Activated B cell treated with CpG ODN at 0.5 μM for 24 hours (primary cell): ENCODE data around the gene GARIN5A. TPM values are rescaled to one million over a fixed set of nuclear protein-coding genes. Genes with fewer than 3 reads are reported as not detected.

ENCODE experiments used
- ATAC-seq: fragments of 200-7000 bp; cut with Tn5 transposase; one replicate; pipeline ENCODE4 v1.10.0; 2021; ENCODE audit warnings: low read depth, mild to moderate bottlenecking, moderate library complexity
- CTCF ChIA-PET: fragments of 350-600 bp; sonication (Branson Sonifier 250); formaldehyde crosslinking; loops from one replicate; lab custom pipeline; 2021; ENCODE audit warnings: antibody characterized with exemption; lab: Charles Lee
- POLR2A ChIA-PET: fragments of 350-600 bp; sonication (Branson Sonifier 250); formaldehyde crosslinking; loops from one replicate; lab custom pipeline; 2021; ENCODE audit warnings: antibody characterized with exemption; lab: Charles Lee
- DNase-seq: peaks from one replicate; pipeline ENCODE4 v3.0.0; 2022
- H3K27ac Mint-ChIP-seq: one replicate; pipeline ENCODE4 v1.8.0; 2020; ENCODE audit warnings: mixed read lengths
- H3K27me3 Mint-ChIP-seq: one replicate; pipeline ENCODE4 v1.8.0; 2021; ENCODE audit warnings: mixed read lengths
- H3K36me3 Mint-ChIP-seq: one replicate; pipeline ENCODE4 v1.8.0; 2021; ENCODE audit warnings: low read depth, mixed read lengths
- H3K4me1 Mint-ChIP-seq: one replicate; pipeline ENCODE4 v1.8.0; 2021; ENCODE audit warnings: mixed read lengths
- H3K4me3 Mint-ChIP-seq: one replicate; pipeline ENCODE4 v1.8.0; 2020; ENCODE audit warnings: mild to moderate bottlenecking, mixed read lengths
- H3K9me3 Mint-ChIP-seq: one replicate; pipeline ENCODE4 v1.8.0; 2020; ENCODE audit warnings: mixed read lengths
- CTCF ChIP-seq: fragments of 200-600 bp; IDR thresholded peaks from one replicate; pipeline ENCODE4 v1.8.0; 2022; ENCODE audit warnings: antibody characterized with exemption, mild to moderate bottlenecking
- intact Hi-C: fragments of 100-400 bp; cut with micrococcal nuclease; formaldehyde crosslinking; loops from one replicate; pipeline ENCODE4 v1.15.1; 2024
- total RNA-seq: library from RNA; stranded (reverse); gene quantifications from 2 replicates; pipeline ENCODE4 v1.2.3, GENCODE V29; 2022

Gene GARIN5A
- total RNA-seq, 1 donor from 2014 or later, result 0.67 TPM

- Mint-ChIP-seq H3K36me3 (peaks cover 11% of the 10 kb centered on the region), H3K27ac (peak within 1 kb of the TSS; percentile 93), H3K4me3 (peak within 1 kb of the TSS; percentile 89), H3K27me3 (peaks cover 5% of the 10 kb centered on the region), H3K9me3 (no peaks in the 10 kb centered on the region), H3K4me1 (peaks cover 13% of the 10 kb centered on the region)
- TF ChIP-seq CTCF, result no peak
- POLR2A ChIA-PET, result interaction anchor here (0.6 to 2.0 kb wide), 22 partner anchors 32 to 667 kb away, joined by 3 to 12 read pairs (median 5); partner anchors contain the start of genes KCNC3, NR1H2, NUP62 and POLD1
- DNase-seq (peak; percentile 96), ATAC-seq (peak; percentile 94)
- intact Hi-C loops, result loop anchor here (1.0 to 2.0 kb wide), 11 partner anchors 35 to 634 kb away; partner anchors contain the start of genes AKT1S1, CTU1, EMC10 and GARIN5A
- CTCF ChIA-PET, result interaction anchor here (0.9 to 1.0 kb wide), 3 partner anchors 51 to 411 kb away, joined by 4 read pairs; no protein-coding TSS in a partner anchor
These were observed 34.6 kb upstream of the GARIN5A start, which contains the start of gene JOSD2 for GRCh38 chr19:50511069-50511822. Gene JOSD2, minus strand, starts transcription at chr19:50511191. Its CDS starts 760 bp downstream, at chr19:50510431.

DNA sequence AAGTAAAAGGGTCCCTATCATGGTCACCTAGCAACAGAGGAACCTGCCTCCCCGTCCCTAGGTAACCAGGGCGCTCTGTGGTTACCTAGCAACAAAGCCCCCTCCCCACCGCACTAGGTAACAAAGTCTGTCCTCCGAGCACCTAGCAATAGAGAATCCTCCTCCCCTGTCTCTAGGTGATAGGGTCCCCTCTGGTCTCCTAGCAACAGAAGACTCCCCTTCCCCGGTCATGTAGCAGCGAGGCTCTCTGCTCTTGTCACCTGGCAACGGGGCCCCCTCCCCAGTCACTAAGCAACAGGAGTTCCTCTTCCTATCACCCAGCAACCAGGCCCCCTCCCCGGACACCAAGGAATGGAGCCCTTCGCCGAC is 34.0 kb upstream of the GARIN5A start:
- intact Hi-C loops, result loop anchor here (1.0 to 2.0 kb wide), 11 partner anchors 34 to 634 kb away; partner anchors contain the start of genes AKT1S1, CTU1, EMC10 and GARIN5A
- Mint-ChIP-seq H3K27me3 (peaks cover 5% of the 10 kb centered on the region), H3K36me3 (peaks cover 13% of the 10 kb centered on the region), H3K4me1 (peaks cover 13% of the 10 kb centered on the region), H3K27ac (peak overlapping the region; percentile 93), H3K9me3 (no peaks in the 10 kb centered on the region), H3K4me3 (peak overlapping the region; percentile 89)
- ChIA-PET CTCF (interaction anchor here (0.9 to 1.0 kb wide), 3 partner anchors 50 to 412 kb away, joined by 4 read pairs; no protein-coding TSS in a partner anchor), POLR2A (interaction anchor here (0.6 to 2.0 kb wide), 19 partner anchors 32 to 667 kb away, joined by 3 to 12 read pairs (median 5); partner anchors contain the start of genes KCNC3, NR1H2, NUP62 and POLD1)
- ATAC-seq (no peak), DNase-seq (no peak)
- no peak for TF ChIP-seq CTCF

DNA sequence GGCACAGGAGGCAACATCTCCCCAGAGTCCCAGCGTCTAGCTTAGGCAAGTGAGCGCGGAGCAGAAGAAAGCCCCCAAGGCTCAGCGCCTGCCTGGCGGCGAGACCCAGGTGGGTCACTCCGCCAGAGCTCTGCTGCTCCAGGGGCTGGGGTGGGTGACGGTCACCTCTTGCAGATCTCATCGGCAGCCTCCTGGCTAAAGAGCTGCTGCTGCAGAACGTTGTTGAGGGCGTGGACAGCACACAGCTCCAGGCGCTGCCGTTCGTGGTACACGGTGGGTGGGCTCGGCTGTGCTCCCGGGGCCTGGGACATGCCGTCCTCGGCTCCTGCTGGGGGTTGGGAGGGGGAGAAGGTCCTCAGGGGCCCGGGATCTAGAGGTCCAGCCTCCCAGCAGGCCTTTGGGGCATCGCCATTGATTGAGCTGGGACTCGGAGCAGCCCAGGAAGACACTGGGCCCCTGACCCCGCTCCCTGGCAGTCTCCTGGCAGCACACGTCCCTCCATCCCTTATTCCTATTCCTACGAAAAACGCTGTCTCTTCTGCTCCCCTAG is 33.5 kb upstream of the GARIN5A start:
- no peak for TF ChIP-seq CTCF
- Mint-ChIP-seq H3K27me3 (peaks cover 5% of the 10 kb centered on the region), H3K4me1 (peaks cover 13% of the 10 kb centered on the region), H3K4me3 (peak overlapping the region; percentile 89), H3K27ac (peak overlapping the region; percentile 93), H3K9me3 (no peaks in the 10 kb centered on the region), H3K36me3 (peaks cover 16% of the 10 kb centered on the region)
- DNase-seq (no peak), ATAC-seq (no peak)
- POLR2A ChIA-PET, result interaction anchor here (0.6 to 2.0 kb wide), 10 partner anchors 31 to 666 kb away, joined by 3 to 12 read pairs (median 4); partner anchors contain the start of genes NR1H2 and POLD1
- intact Hi-C loops, result loop anchor here (2.0 kb wide), 2 partner anchors 485 to 633 kb away; partner anchors contain the start of genes AKT1S1, TBC1D17 and VRK3
- CTCF ChIA-PET, result no interaction called here

DNA sequence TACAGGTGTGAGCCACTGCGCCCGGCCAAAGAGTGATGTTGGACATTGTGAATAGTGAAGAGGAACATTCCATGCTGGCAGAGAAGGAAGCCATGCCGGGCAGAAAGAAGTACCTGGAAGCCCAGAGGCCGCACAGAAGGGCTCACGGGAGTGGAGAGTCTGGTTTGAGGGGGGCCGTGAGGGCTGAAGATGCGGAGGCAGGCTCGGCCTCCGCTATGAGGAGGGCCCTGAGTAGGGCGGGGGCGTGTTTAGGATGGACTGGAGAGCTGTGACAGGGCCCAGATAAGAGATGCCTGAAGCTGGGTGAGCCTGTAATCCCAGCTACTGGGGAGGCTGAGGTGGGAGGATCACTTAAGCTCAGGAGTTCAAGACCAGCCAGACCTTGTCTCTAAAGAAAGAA is 32.7 kb upstream of the GARIN5A start:
- Mint-ChIP-seq H3K4me1 (peaks cover 13% of the 10 kb centered on the region), H3K9me3 (no peaks in the 10 kb centered on the region), H3K36me3 (peaks cover 16% of the 10 kb centered on the region), H3K4me3 (peak overlapping the region; percentile 20), H3K27ac (no peak overlapping the region), H3K27me3 (peaks cover 3% of the 10 kb centered on the region)
- ChIA-PET CTCF (no interaction called here), POLR2A (interaction anchor here (0.6 to 1.7 kb wide), 3 partner anchors 150 to 236 kb away, joined by 3 to 4 read pairs (median 3); no protein-coding TSS in a partner anchor)
- intact Hi-C loops, result no loop called here
- ATAC-seq (no peak), DNase-seq (no peak)
- TF ChIP-seq CTCF, result no peak
